Thymus (tissue), 11 donors: ENCODE measurements around the gene OBP2A. TPM values are rescaled to one million over a fixed set of nuclear protein-coding genes. Genes with fewer than 3 reads are reported as not detected.

Source experiments
- DNase-seq, 9 donors: peaks; one replicate each; pipeline ENCODE4 v3.0.0-alpha.2; 2013; ENCODE audit warnings: low spot score in 9 of 9, low read depth in 6 of 9, missing footprints in 1 of 9
- H3K27ac ChIP-seq, 2 donors: one replicate each; pipeline ENCODE4 v1.5.1; 2013; ENCODE audit warnings: control low read depth in 1 of 2, low read depth in 1 of 2, low read length in 1 of 2, mild to moderate bottlenecking in 1 of 2, moderate library complexity in 1 of 2
- H3K27me3 ChIP-seq, 2 donors: one replicate each; pipeline ENCODE4 v1.5.1; 2013; ENCODE audit warnings: low read length in 1 of 2; ENCODE audit not compliant: control insufficient read depth in 2 of 2, insufficient read depth in 1 of 2
- H3K36me3 ChIP-seq, 2 donors: one replicate each; pipeline ENCODE4 v1.5.1; 2013; ENCODE audit warnings: low read length in 1 of 2, mild to moderate bottlenecking in 1 of 2, moderate library complexity in 1 of 2; ENCODE audit not compliant: control insufficient read depth in 2 of 2, insufficient read depth in 2 of 2
- H3K4me1 ChIP-seq, 2 donors: one replicate each; pipeline ENCODE4 v1.5.1; 2013; ENCODE audit warnings: low read length in 2 of 2; ENCODE audit not compliant: control insufficient read depth in 2 of 2, insufficient read depth in 2 of 2
- H3K4me3 ChIP-seq, 2 donors: one replicate each; pipeline ENCODE4 v1.5.1; 2013; ENCODE audit warnings: low read length in 2 of 2, control low read depth in 1 of 2, mild to moderate bottlenecking in 1 of 2
- H3K9me3 ChIP-seq, 2 donors: one replicate each; pipeline ENCODE4 v1.5.1; 2013; ENCODE audit warnings: low read length in 1 of 2, mild to moderate bottlenecking in 1 of 2; ENCODE audit not compliant: control insufficient read depth in 2 of 2, insufficient read depth in 1 of 2
- WGBS: extraction: QIAGEN DNeasy Blood & Tissue Kit; methylation state at CpG from one replicate; pipeline ENCODE4 v1.1.7; 2013; 5-methylcytosine and 5-hydroxymethylcytosine counted together
- polyA plus RNA-seq: library from polyadenylated mRNA; stranded (reverse); fragments of 200-250 nt; gene quantifications from one replicate; pipeline ENCODE4 v1.2.3, GENCODE V29; 2013
- total RNA-seq: library from RNA; stranded (reverse); fragments of 120-200 nt; gene quantifications from one replicate; pipeline ENCODE4 v1.2.4, GENCODE V29; 2013
- donor health status: healthy.

Gene OBP2A
- total and polyA plus RNA-seq, 2 donors, result 0.09 TPM; not detected in 1

DNA sequence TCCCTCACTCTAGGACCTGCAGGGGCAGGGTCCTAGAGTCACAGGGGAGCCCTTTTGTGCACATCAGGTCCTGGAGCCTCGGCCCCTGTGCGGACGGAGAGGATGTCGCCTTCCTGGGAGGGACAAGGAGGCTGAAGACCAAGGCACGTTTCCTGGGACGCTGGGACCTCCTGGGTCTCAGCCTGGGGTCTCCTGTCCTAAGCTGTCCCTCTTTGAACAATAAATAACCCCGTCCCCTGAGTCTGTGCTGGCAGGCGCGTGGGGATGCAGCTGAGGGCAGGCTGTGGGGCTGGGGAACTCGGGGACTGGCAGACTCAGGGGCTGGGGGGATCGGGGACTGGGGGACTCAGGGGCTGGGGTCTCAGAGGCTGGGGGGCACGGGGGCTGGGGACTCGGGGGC lies 46.7 kb downstream of the OBP2A start:
- WGBS, result 93% methylated on average over 13 of the region's 13 CpGs
- H3K4me3 ChIP-seq, result no peak overlapping the region
- no peaks in the 10 kb centered on the region for H3K27me3 ChIP-seq
- no peaks in the 10 kb centered on the region for H3K9me3 ChIP-seq
- H3K27ac ChIP-seq, result no peak overlapping the region
- no peak for DNase-seq
- H3K4me1 ChIP-seq, result no peaks in the 10 kb centered on the region
- H3K36me3 ChIP-seq, result no peaks in the 10 kb centered on the region

DNA sequence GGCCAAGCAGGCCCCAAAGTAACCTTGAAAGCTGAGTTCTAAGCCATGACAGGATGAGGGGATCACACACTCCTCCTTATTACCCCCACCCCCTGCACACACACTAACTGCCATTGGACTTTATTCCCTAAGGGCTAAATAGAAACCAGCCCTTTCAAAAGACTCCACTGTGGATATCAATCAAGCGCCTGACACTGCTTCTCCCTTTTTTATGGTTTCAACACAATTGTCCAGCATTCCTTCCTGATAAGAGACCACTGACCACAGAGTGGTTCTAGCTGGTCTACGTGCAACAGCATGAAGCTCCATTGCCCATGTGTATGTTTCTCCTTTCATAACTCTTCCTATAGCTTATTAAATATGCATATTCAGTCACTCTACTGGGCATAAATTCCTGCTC lies 50.3 kb downstream of the OBP2A start:
- Histone ChIP-seq H3K36me3 (no peaks in the 10 kb centered on the region), H3K4me1 (no peaks in the 10 kb centered on the region), H3K27ac (no peak overlapping the region), H3K27me3 (no peaks in the 10 kb centered on the region), H3K9me3 (no peaks in the 10 kb centered on the region), H3K4me3 (no peak overlapping the region)
- no peak for DNase-seq
- WGBS, result 36% methylated on average over 2 of the region's 2 CpGs

Other genes with a start within 250 kb of the OBP2A start
- gene PPP1R26, start 66.3 kb upstream of the OBP2A start, total RNA-seq, result 3.3 TPM
- gene PPP1R26, start 66.3 kb upstream of the OBP2A start, polyA plus RNA-seq, result 4.1 TPM
- gene MRPS2, start 45.4 kb upstream of the OBP2A start, total RNA-seq, result 17.8 TPM
- gene MRPS2, start 45.4 kb upstream of the OBP2A start, polyA plus RNA-seq, result 35.5 TPM
- 0.19 TPM for gene LCN1, start 24.7 kb upstream of the OBP2A start, total RNA-seq
- gene LCN1, start 24.7 kb upstream of the OBP2A start, polyA plus RNA-seq, result 1.2 TPM
- 0.38 TPM for gene PAEP, start 15.6 kb downstream of the OBP2A start, total RNA-seq
- 1.8 TPM for gene PAEP, start 15.6 kb downstream of the OBP2A start, polyA plus RNA-seq
- not detected for gene GLT6D1, start 93.4 kb downstream of the OBP2A start, total RNA-seq
- 0.05 TPM for gene GLT6D1, start 93.4 kb downstream of the OBP2A start, polyA plus RNA-seq
- not detected for gene LCN9, start 117.2 kb downstream of the OBP2A start, total RNA-seq
- gene LCN9, start 117.2 kb downstream of the OBP2A start, polyA plus RNA-seq, result not detected
- gene SOHLH1, start 153.4 kb downstream of the OBP2A start, total RNA-seq, result not detected
- 0.05 TPM for gene SOHLH1, start 153.4 kb downstream of the OBP2A start, polyA plus RNA-seq
- gene KCNT1, start 156.1 kb downstream of the OBP2A start, total RNA-seq, result 0.05 TPM
- 0.25 TPM for gene KCNT1, start 156.1 kb downstream of the OBP2A start, polyA plus RNA-seq